GM23248 (cell line): ENCODE results near the gene COL23A1.

Source experiments
- EZH2 ChIP-seq: fragments of 200-600 bp; sonication (generic); IDR thresholded peaks from 2 replicates; pipeline ENCODE4 v1.6.1; 2018; ENCODE audit warnings: antibody characterized with exemption, mild to moderate bottlenecking; ENCODE audit not compliant: insufficient read depth, poor library complexity, severe bottlenecking
- EZH2phosphoT487 ChIP-seq: fragments of 200-600 bp; sonication (generic); IDR thresholded peaks from 2 replicates; pipeline ENCODE4 v1.6.1; 2018; ENCODE audit warnings: antibody characterized with exemption, moderate library complexity, mild to moderate bottlenecking, low read depth; ENCODE audit not compliant: insufficient read depth

DNA sequence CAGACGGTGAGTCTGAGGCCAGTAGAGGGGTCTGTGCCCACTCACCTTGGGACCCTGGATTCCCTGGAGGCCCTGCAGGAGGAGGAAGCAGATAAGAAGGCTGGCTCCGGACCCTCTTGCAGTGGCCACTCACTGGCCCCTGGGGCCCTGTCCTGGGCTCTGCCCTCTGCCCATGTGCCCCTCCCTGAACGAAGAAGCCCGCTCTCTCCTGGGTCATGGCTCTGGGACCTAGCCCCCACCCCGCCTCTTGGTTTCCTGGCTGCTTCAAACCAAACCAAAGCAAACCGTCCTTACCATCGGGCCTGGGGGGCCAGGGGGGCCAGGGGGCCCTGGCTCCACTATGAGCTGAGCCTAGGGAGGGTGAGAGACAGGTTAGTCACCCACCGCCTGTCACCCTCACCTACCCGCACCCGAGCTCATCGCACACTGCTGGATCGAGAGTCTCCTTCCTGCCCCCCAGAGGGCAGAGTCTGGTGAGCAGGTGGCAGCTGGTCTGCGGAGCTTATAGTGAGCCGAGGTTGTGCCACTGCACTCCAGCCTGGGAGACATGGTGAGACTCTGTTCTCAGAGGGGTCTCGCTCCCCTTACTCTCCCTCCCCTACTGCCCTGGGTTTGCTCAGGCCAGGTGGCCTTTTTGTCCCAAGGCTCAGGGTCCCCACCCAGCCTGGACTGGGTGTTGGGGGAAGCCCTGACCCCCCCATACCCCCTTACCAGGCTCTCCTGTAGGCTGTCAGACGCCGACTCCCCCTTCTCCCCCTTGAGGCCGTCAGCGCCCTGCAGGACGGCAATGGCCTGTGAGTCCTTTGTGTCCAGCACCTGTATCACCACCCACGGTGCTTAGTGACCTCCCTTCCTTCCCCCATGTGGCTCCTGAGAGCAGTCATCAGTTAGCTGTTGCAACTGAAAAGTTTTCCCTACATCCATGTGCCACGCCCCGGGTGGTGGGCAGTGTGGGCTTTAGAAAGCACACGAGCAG, 342.4 kb downstream of the COL23A1 start:
- TF ChIP-seq EZH2 (no peak), EZH2phosphoT487 (no peak)
